Endodermal cell (in vitro differentiated cells): Measurements from ENCODE around the gene B3GALNT2. TPM values are rescaled to one million over a fixed set of nuclear protein-coding genes. Genes with fewer than 3 reads are reported as not detected.
"Not testable (repeated sequence)": the region's sequence is repeated elsewhere in the genome, so short reads cannot be mapped to it uniquely, and the experiment has no call there.

ENCODE experiments used
- DNase-seq: peaks from one replicate; pipeline ENCODE4 v3.0.0-alpha.2; 2017
- H3K27ac ChIP-seq: 2 replicates; pipeline ENCODE4 v1.5.1; 2013; ENCODE audit warnings: mild to moderate bottlenecking, low read depth, low read length, moderate library complexity
- H3K27me3 ChIP-seq: 2 replicates; pipeline ENCODE4 v1.6.1; 2013; ENCODE audit warnings: mild to moderate bottlenecking, low read length, moderate library complexity; ENCODE audit not compliant: insufficient read depth, control insufficient read depth, poor library complexity, severe bottlenecking
- H3K36me3 ChIP-seq: 2 replicates; pipeline ENCODE4 v1.7.0; 2013; ENCODE audit warnings: mild to moderate bottlenecking, low read length, moderate library complexity; ENCODE audit not compliant: control insufficient read depth, insufficient read depth
- H3K4me1 ChIP-seq: one replicate; pipeline ENCODE4 v1.7.0; 2013; ENCODE audit warnings: low read length; ENCODE audit not compliant: control insufficient read depth, insufficient read depth
- H3K4me3 ChIP-seq: 2 replicates; pipeline ENCODE4 v1.5.1; 2013; ENCODE audit warnings: mild to moderate bottlenecking, low read length, moderate library complexity
- H3K9ac ChIP-seq: 2 replicates; pipeline ENCODE4 v1.6.1; 2013; ENCODE audit warnings: mild to moderate bottlenecking, low read length, moderate library complexity; ENCODE audit not compliant: poor library complexity, severe bottlenecking; ENCODE audit errors: extremely low read depth
- H3K9me3 ChIP-seq: 2 replicates; pipeline ENCODE4 v1.6.1; 2013; ENCODE audit warnings: mild to moderate bottlenecking, low read length, moderate library complexity; ENCODE audit not compliant: control insufficient read depth
- H3K27ac Mint-ChIP-seq: 2 replicates; pipeline ENCODE4 v1.8.0; 2020; ENCODE audit warnings: mixed read lengths
- H3K27me3 Mint-ChIP-seq: 2 replicates; pipeline ENCODE4 v1.8.0; 2021; ENCODE audit warnings: mild to moderate bottlenecking, mixed read lengths; ENCODE audit not compliant: insufficient read depth
- H3K36me3 Mint-ChIP-seq: 2 replicates; pipeline ENCODE4 v1.8.0; 2020; ENCODE audit warnings: low read depth, mixed read lengths
- H3K4me1 Mint-ChIP-seq: 2 replicates; pipeline ENCODE4 v1.8.0; 2020; ENCODE audit warnings: mixed read lengths
- H3K4me3 Mint-ChIP-seq: 2 replicates; pipeline ENCODE4 v1.8.0; 2020; ENCODE audit warnings: mild to moderate bottlenecking, moderate library complexity, mixed read lengths
- H3K9me3 Mint-ChIP-seq: 2 replicates; pipeline ENCODE4 v1.8.0; 2020; ENCODE audit warnings: mild to moderate bottlenecking, mixed read lengths
- CTCF ChIP-seq: fragments of 200-600 bp; sonication (generic); conservative IDR thresholded peaks from 2 replicates; pipeline ENCODE4 v1.5.0; 2021; ENCODE audit warnings: antibody characterized with exemption, mild to moderate bottlenecking
- WGBS, 2 experiments: methylation state at CpG; one replicate each; pipeline versions ENCODE4 v1.1.5 to v1.1.7; 2013; ENCODE audit warnings: missing lambda C conversion rate in 2 of 2, mixed read lengths in 1 of 2; ENCODE audit not compliant: insufficient coverage in 1 of 2, insufficient read length in 1 of 2; 5-methylcytosine and 5-hydroxymethylcytosine counted together
- total RNA-seq, 2 donors: library from RNA; stranded (reverse); fragmentation: NEBNext Ultra II Directional in 1 of 2; extraction: Animal tissue kit (Norgen Biotek cat#: 25700) in 1 of 2; gene quantifications; 2 replicates in 1 of 2; 3 replicates in 1 of 2; pipeline ENCODE4 v1.2.1, GENCODE V29; 2021

B3GALNT2 gene
- total RNA-seq, 2 donors from 2014 or later, result 33.0 to 34.3 TPM

GRCh38 chr1:235460770-235461169, 43.5 kb downstream of the B3GALNT2 start:
- peaks cover 4% of the 10 kb centered on the region for H3K9me3 Mint-ChIP-seq
- WGBS, 2 experiments, result 94% methylated on average over 2 to 5 of the region's 5 CpGs
- H3K4me3 Mint-ChIP-seq, result no peak overlapping the region
- Histone ChIP-seq H3K27ac (no peak overlapping the region), H3K9ac (no peak overlapping the region), H3K36me3 (peaks cover 19% of the 10 kb centered on the region), H3K4me3 (no peak overlapping the region), H3K9me3 (peaks cover 11% of the 10 kb centered on the region), H3K27me3 (no peaks in the 10 kb centered on the region), H3K4me1 (no peaks in the 10 kb centered on the region)
- H3K27me3 Mint-ChIP-seq, result no peaks in the 10 kb centered on the region
- TF ChIP-seq CTCF, result no peak
- H3K27ac Mint-ChIP-seq, result no peak overlapping the region
- no peaks in the 10 kb centered on the region for H3K4me1 Mint-ChIP-seq
- peaks cover 43% of the 10 kb centered on the region for H3K36me3 Mint-ChIP-seq
- DNase-seq, result no peak

- not testable (repeated sequence) for H3K4me3 Mint-ChIP-seq
- WGBS, 2 experiments, result 96 to 100% methylated on average over 5 to 7 of the region's 7 CpGs
These were observed 46.4 kb downstream of the B3GALNT2 start for GRCh38 chr1:235457856-235458255.

GRCh38 chr1:235455823-235456222, 48.4 kb downstream of the B3GALNT2 start:
- H3K4me1 ChIP-seq, result no peaks in the 10 kb centered on the region
- WGBS, 2 experiments, result 94 to 96% methylated on average over 3 to 4 of the region's 4 CpGs
- H3K9me3 Mint-ChIP-seq, result no peaks in the 10 kb centered on the region
- no peak for DNase-seq
- H3K4me1 Mint-ChIP-seq, result peaks cover 3% of the 10 kb centered on the region
- H3K27ac Mint-ChIP-seq, result no peak overlapping the region
- TF ChIP-seq CTCF, result no peak
- peaks cover 15% of the 10 kb centered on the region for H3K36me3 ChIP-seq
- no peaks in the 10 kb centered on the region for H3K27me3 ChIP-seq
- no peak overlapping the region for H3K9ac ChIP-seq
- no peaks in the 10 kb centered on the region for H3K9me3 ChIP-seq
- H3K27ac ChIP-seq, result peak overlapping the region; percentile 76
- H3K4me3 Mint-ChIP-seq, result no peak overlapping the region
- peaks cover 37% of the 10 kb centered on the region for H3K36me3 Mint-ChIP-seq
- no peaks in the 10 kb centered on the region for H3K27me3 Mint-ChIP-seq
- H3K4me3 ChIP-seq, result no peak overlapping the region

More at GRCh38 chr1:235457856-235458255, 46.4 kb downstream of the B3GALNT2 start:
- not testable (repeated sequence) for H3K27ac Mint-ChIP-seq, H3K9me3 ChIP-seq, H3K4me1 Mint-ChIP-seq, H3K27me3 ChIP-seq, H3K27me3 Mint-ChIP-seq, DNase-seq, H3K4me3 ChIP-seq, H3K36me3 ChIP-seq, H3K4me1 ChIP-seq, H3K9me3 Mint-ChIP-seq, H3K27ac ChIP-seq, H3K9ac ChIP-seq
- peaks cover 45% of the 10 kb centered on the region for H3K36me3 Mint-ChIP-seq

- no peaks in the 10 kb centered on the region for H3K9me3 ChIP-seq
- H3K4me1 ChIP-seq, result no peaks in the 10 kb centered on the region
- DNase-seq, result no peak
- TF ChIP-seq CTCF, result no peak
- H3K27me3 ChIP-seq, result no peaks in the 10 kb centered on the region
- peaks cover 22% of the 10 kb centered on the region for H3K36me3 ChIP-seq
- Mint-ChIP-seq H3K4me3 (no peak overlapping the region), H3K4me1 (peaks cover 4% of the 10 kb centered on the region), H3K36me3 (peaks cover 39% of the 10 kb centered on the region), H3K27me3 (no peaks in the 10 kb centered on the region), H3K9me3 (no peaks in the 10 kb centered on the region), H3K27ac (no peak overlapping the region)
- H3K4me3 ChIP-seq, result no peak overlapping the region
- H3K27ac ChIP-seq, result no peak overlapping the region
- 98 to 100% methylated on average over 1 to 2 of the region's 2 CpGs for WGBS, 2 experiments
- H3K9ac ChIP-seq, result no peak overlapping the region
These were observed 49.2 kb downstream of the B3GALNT2 start for GRCh38 chr1:235455097-235455496.
